HepG2 (cell line): Measurements from ENCODE around the gene ZNF101. TPM values are rescaled to one million over a fixed set of nuclear protein-coding genes. Genes with fewer than 3 reads are reported as not detected.
A peak's percentile ranks its signal among the peaks of the same experiment; 100 is the strongest.

Experiments
- ATAC-seq: fragments of 200-7000 bp; cut with Tn5 transposase; 3 replicates; pipeline ENCODE4 v1.9.1; 2020; ENCODE audit warnings: mild to moderate bottlenecking, moderate library complexity
- BruUV-seq: library from RNA; stranded (reverse); fragments of 400-500 nt; replicated peaks from 2 replicates; lab custom pipeline; 2021; lab: Mats Ljungman, UMichigan
- CTCF ChIA-PET: fragments of 300-600 bp; formaldehyde crosslinking; extraction: SDS; loops from one replicate; lab custom pipeline; 2021; ENCODE audit warnings: low total read pairs, inconsistent platforms, low intra/inter-chr PET ratio; lab: Yijun Ruan, JAX
- POLR2A ChIA-PET: fragments of 350-600 bp; sonication (Branson Sonifier 250); formaldehyde crosslinking; loops from one replicate; lab custom pipeline; 2020; ENCODE audit warnings: antibody characterized with exemption, inconsistent platforms; lab: Yijun Ruan, JAX
- DNase-seq: peaks from one replicate; pipeline ENCODE4 v3.0.0-alpha.2; 2015; ENCODE audit warnings: low spot score
- FAIRE-seq: peaks from 3 replicates; lab custom pipeline; 2011; peaks lifted over from hg19 to GRCh38; lab: Jason Lieb, UNC
- H2AFZ ChIP-seq: one replicate; pipeline ENCODE4 v1.6.1; 2011; ENCODE audit warnings: low read length, inconsistent platforms
- H3K27ac ChIP-seq: fragments of 300-600 bp; 3 replicates; pipeline ENCODE4 v1.8.0; 2011; ENCODE audit warnings: mixed run types, mild to moderate bottlenecking, mixed read lengths, low read length, inconsistent platforms; ENCODE audit not compliant: insufficient read depth; ENCODE audit errors: extremely low read length
- H3K27me3 ChIP-seq, 2 experiments: fragments of 200-600 bp in 1 of 2; 2 replicates in 1 of 2; 3 replicates in 1 of 2; pipeline versions ENCODE4 v1.6.0 to v1.8.0; 2011; ENCODE audit warnings: low read length in 2 of 2, mild to moderate bottlenecking in 2 of 2, moderate library complexity in 2 of 2, inconsistent platforms in 1 of 2; ENCODE audit not compliant: insufficient read depth in 2 of 2, control insufficient read depth in 1 of 2
- H3K36me3 ChIP-seq, 2 experiments: fragments of 200-600 bp in 1 of 2; replicated peaks in 1 of 2; 2 replicates in 1 of 2; 3 replicates in 1 of 2; pipeline versions ENCODE4 v1.5.1 to v1.8.0; 2011; ENCODE audit warnings: low read length in 2 of 2, inconsistent platforms in 1 of 2; ENCODE audit not compliant: insufficient read depth in 2 of 2, control insufficient read depth in 1 of 2
- H3K4me1 ChIP-seq: 2 replicates; pipeline ENCODE4 v1.5.1; 2012; ENCODE audit warnings: low read length, inconsistent platforms; ENCODE audit not compliant: insufficient read depth
- H3K4me2 ChIP-seq: 2 replicates; pipeline ENCODE4 v1.6.0; 2011; ENCODE audit warnings: low read depth, low read length, inconsistent platforms
- H3K4me3 ChIP-seq, 3 experiments: fragments of 200-600 bp in 1 of 3; sonication (generic), shearing (Covaris generic) in 1 of 3; replicated peaks in 1 of 3; 2 replicates each; pipeline ENCODE4 v1.5.1; 2011 to 2016; ENCODE audit warnings: low read length in 3 of 3, inconsistent platforms in 2 of 3, low read depth in 2 of 3, mild to moderate bottlenecking in 2 of 3, control low read depth in 1 of 3, mixed read lengths in 1 of 3; ENCODE audit not compliant: insufficient read depth in 1 of 3
- H3K79me2 ChIP-seq: one replicate; pipeline ENCODE4 v1.6.1; 2011; ENCODE audit warnings: low read length, inconsistent platforms; ENCODE audit not compliant: insufficient read depth
- H3K9ac ChIP-seq: 2 replicates; pipeline ENCODE4 v1.6.0; 2011; ENCODE audit warnings: mild to moderate bottlenecking, low read depth, low read length, inconsistent platforms; ENCODE audit not compliant: insufficient read depth
- H3K9me3 ChIP-seq: 2 replicates; pipeline ENCODE4 v1.5.1; 2012; ENCODE audit warnings: mild to moderate bottlenecking, low read length
- H4K20me1 ChIP-seq: 2 replicates; pipeline ENCODE4 v1.6.0; 2011; ENCODE audit warnings: inconsistent platforms, mild to moderate bottlenecking, low read length, moderate library complexity; ENCODE audit not compliant: insufficient read depth
- CHCHD3 ChIP-seq: sonication (generic); formaldehyde crosslinking; IDR thresholded peaks from 2 replicates; pipeline ENCODE4 v1.8.0; 2022; ENCODE audit warnings: mild to moderate bottlenecking, missing genetic modification reagents, moderate library complexity
- EED ChIP-seq: sonication (generic); formaldehyde crosslinking; IDR thresholded peaks from 2 replicates; pipeline ENCODE4 v1.5.0; 2020; ENCODE audit warnings: mild to moderate bottlenecking, missing genetic modification reagents
- GLI4 ChIP-seq: sonication (generic); formaldehyde crosslinking; IDR thresholded peaks from 2 replicates; pipeline ENCODE4 v1.5.1; 2020; ENCODE audit warnings: missing genetic modification reagents, mild to moderate bottlenecking, moderate library complexity, borderline replicate concordance
- HDAC2 ChIP-seq: sonication (generic); formaldehyde crosslinking; IDR thresholded peaks from 2 replicates; pipeline ENCODE4 v1.4.0; 2020; ENCODE audit warnings: missing genetic modification reagents
- HIVEP1 ChIP-seq: sonication (generic); formaldehyde crosslinking; IDR thresholded peaks from 2 replicates; pipeline ENCODE4 v1.4.0; 2020; ENCODE audit warnings: mild to moderate bottlenecking, missing genetic modification reagents
- HNF1A ChIP-seq, 2 experiments: sonication (generic) in 1 of 2; formaldehyde crosslinking in 1 of 2; IDR thresholded peaks; 2 replicates each; pipeline versions ENCODE4 v1.4.0 to v1.6.1; 2016 to 2020; ENCODE audit warnings: borderline replicate concordance in 1 of 2, low read depth in 1 of 2, mild to moderate bottlenecking in 1 of 2, missing genetic modification reagents in 1 of 2
- IRX3 ChIP-seq: sonication (generic); formaldehyde crosslinking; IDR thresholded peaks from 2 replicates; pipeline ENCODE4 v1.8.1; 2023; ENCODE audit warnings: mild to moderate bottlenecking, low read depth, missing genetic modification reagents, borderline replicate concordance
- SRSF1 ChIP-seq: fragments of 200-400 bp; formaldehyde crosslinking; optimal IDR thresholded peaks from 2 replicates; pipeline ENCODE3; 2017; ENCODE audit warnings: mild to moderate bottlenecking, low read depth, low read length, moderate library complexity
- ZBTB39 ChIP-seq: sonication (generic); formaldehyde crosslinking; IDR thresholded peaks from 2 replicates; pipeline ENCODE4 v1.5.0; 2020; ENCODE audit warnings: missing genetic modification reagents
- ZNF280B ChIP-seq: sonication (generic); formaldehyde crosslinking; IDR thresholded peaks from 2 replicates; pipeline ENCODE4 v1.5.0; 2020; ENCODE audit warnings: missing genetic modification reagents, mild to moderate bottlenecking, borderline replicate concordance
- WGBS: methylation state at CpG from one replicate; pipeline ENCODE4 v1.1.6; 2017; ENCODE audit warnings: low lambda C conversion rate; 5-methylcytosine and 5-hydroxymethylcytosine counted together
- in situ Hi-C: cut with HindIII; loops from 2 replicates; pipeline ENCODE4 v1.10.0; 2017; ENCODE audit warnings: low pct_unique_long_range_greater_than_20kb; ENCODE audit not compliant: extremely low pct_ligation_motif_present
- intact Hi-C: fragments of 100-400 bp; cut with micrococcal nuclease; formaldehyde crosslinking; loops from one replicate; pipeline ENCODE4 v1.10.0; 2022; ENCODE audit not compliant: unreplicated experiment
- polyA plus RNA-seq, 8 experiments: library from polyadenylated mRNA; depleted of rRNA in 3 of 8; stranded (reverse) in 7 of 8; unstranded in 1 of 8; fragments of >200 nt; fragmentation: Illumina TruSeq in 4 of 8; extraction: Trizol in 4 of 8; gene quantifications; 2 replicates each; pipeline versions ENCODE4 v1.2.1 to v1.2.3, GENCODE V29; 2011 to 2016; ENCODE audit warnings: low read depth in 4 of 8, missing spikeins in 1 of 8, mixed read lengths in 1 of 8; ENCODE audit not compliant: insufficient read depth in 1 of 8
- total RNA-seq, 5 experiments: library from RNA; depleted of rRNA; stranded (reverse); fragments of >200 nt; fragmentation: Illumina TruSeq; extraction: Trizol; gene quantifications; 2 replicates each; pipeline ENCODE4 v1.2.3, GENCODE V29; 2016; ENCODE audit warnings: low read depth in 1 of 5

The ZNF101 gene
- total and polyA plus RNA-seq, 2 of the 13 experiments (the other 11 are each of a cell fraction or from before 2014, with no cell fraction given): 12.9 to 28.9 TPM

- WGBS: 62% methylated on average over 10 of the region's 10 CpGs
- Histone ChIP-seq H3K79me2 (no peaks in the 10 kb centered on the region), H3K27ac (no peak overlapping the region), H3K4me3 (no peak overlapping the region), H4K20me1 (no peaks in the 10 kb centered on the region), H3K4me1 (no peaks in the 10 kb centered on the region), H3K36me3 (no peaks in the 10 kb centered on the region), H3K27me3 (no peaks in the 10 kb centered on the region), H2AFZ (no peak overlapping the region), H3K9ac (no peak overlapping the region), H3K9me3 (no peaks in the 10 kb centered on the region), H3K4me2 (no peak overlapping the region)
- in situ Hi-C loops: no loop called here
- DNase-seq (no peak), ATAC-seq (no peak), FAIRE-seq (no peak)
- no peak for TF ChIP-seq IRX3 (CRISPR knock-in tag)
- TF ChIP-seq HDAC2 (CRISPR knock-in tag): no peak
- no peak for TF ChIP-seq HIVEP1
- no peak for TF ChIP-seq ZBTB39 (CRISPR knock-in tag)
- ChIA-PET CTCF (no interaction called here), POLR2A (no interaction called here)
- intact Hi-C loops: no loop called here
- no TSS peak for BruUV-seq
Measured at GRCh38 chr19:19691683-19692082, 23.0 kb downstream of the ZNF101 start.

- Histone ChIP-seq H3K4me1 (no peaks in the 10 kb centered on the region), H2AFZ (no peak overlapping the region), H3K9ac (no peak overlapping the region), H3K9me3 (no peaks in the 10 kb centered on the region), H3K4me3 (no peak overlapping the region), H3K27me3 (no peaks in the 10 kb centered on the region), H4K20me1 (no peaks in the 10 kb centered on the region), H3K4me2 (no peak overlapping the region), H3K79me2 (no peaks in the 10 kb centered on the region), H3K27ac (no peak overlapping the region), H3K36me3 (no peaks in the 10 kb centered on the region)
- BruUV-seq: no TSS peak
- WGBS: 7% methylated on average over 2 of the region's 2 CpGs
- in situ Hi-C loops (no loop called here), intact Hi-C loops (no loop called here)
- POLR2A ChIA-PET: no interaction called here
- no peak for FAIRE-seq
- CTCF ChIA-PET: no interaction called here
- no peak for DNase-seq
- ATAC-seq: peak; percentile 31; the same call in 1 of the 3 replicates
- TF ChIP-seq HNF1A (IDR thresholded peaks at IDR 0.05; ENCODE audit: low read depth): no peak
- TF ChIP-seq HNF1A (CRISPR knock-in tag; IDR thresholded peaks at IDR 0.05; ENCODE audit: borderline replicate concordance): no peak
- TF ChIP-seq CHCHD3: no peak
- TF ChIP-seq SRSF1: no peak
- no peak for TF ChIP-seq ZNF280B (CRISPR knock-in tag)
- no peak for TF ChIP-seq GLI4 (CRISPR knock-in tag)
- no peak for TF ChIP-seq EED (CRISPR knock-in tag)
Measured at GRCh38 chr19:19696386-19696785, 27.7 kb downstream of the ZNF101 start.
